Measurements from ENCODE around the gene ENPP6. TPM values are rescaled to one million over a fixed set of nuclear protein-coding genes. Genes with fewer than 3 reads are reported as not detected.

The ENPP6 gene
- total and polyA plus RNA-seq, 2 of the 13 experiments (the other 11 are each of a cell fraction or from before 2014, with no cell fraction given), result not detected

DNA sequence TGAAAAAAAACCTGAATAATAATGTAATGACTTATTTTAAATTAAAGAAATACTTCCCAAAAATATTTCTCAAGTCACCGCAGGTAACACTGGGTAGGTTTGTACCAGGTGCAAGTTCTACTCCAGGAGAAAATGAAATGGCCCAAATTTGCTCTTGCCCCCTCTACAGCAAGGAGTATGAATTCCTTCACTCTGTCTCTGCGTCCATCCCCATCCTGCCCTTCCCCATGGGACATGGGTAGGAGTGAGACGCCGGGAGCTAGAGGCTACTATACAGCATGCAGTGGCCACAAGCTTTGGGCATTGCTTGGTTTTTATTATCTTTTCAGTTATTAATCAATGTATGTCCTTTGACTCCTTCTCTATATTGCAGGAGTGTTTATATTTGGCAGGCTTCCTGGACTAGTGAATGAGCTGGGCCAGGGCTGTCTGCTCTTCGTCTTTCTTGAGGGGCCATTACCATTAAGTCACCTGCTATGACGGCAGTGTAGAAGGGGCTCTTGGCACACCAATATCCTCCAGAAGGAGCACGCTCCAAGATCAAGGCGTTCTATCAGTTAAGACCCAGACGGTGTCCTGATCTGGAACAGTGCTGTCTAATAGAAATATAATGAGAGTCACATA is 149.6 kb downstream of the ENPP6 start:
- ATAC-seq (no peak), DNase-seq (ENCODE audit: low spot score) (no peak), FAIRE-seq (no peak)
- H3K4me1 ChIP-seq (ENCODE audit: insufficient read depth, low read length), result peaks cover 30% of the 10 kb centered on the region
- no TSS peak for BruUV-seq (replicated peaks)
- no peak overlapping the region for H3K4me3 ChIP-seq (replicated peaks in 1 of 3; ENCODE audit: insufficient read depth in 1 of 3, low read depth in 2 of 3, low read length in 3 of 3)
- H4K20me1 ChIP-seq (ENCODE audit: insufficient read depth, low read length), result no peaks in the 10 kb centered on the region
- in situ Hi-C loops (cut with HindIII; ENCODE audit: extremely low pct_ligation_motif_present, low pct_unique_long_range_greater_than_20kb) (no loop called here), intact Hi-C loops (cut with micrococcal nuclease; ENCODE audit: unreplicated experiment) (no loop called here)
- H3K4me2 ChIP-seq (ENCODE audit: low read depth, low read length), result no peak overlapping the region
- POLR2A ChIA-PET, result no interaction called here
- H3K9me3 ChIP-seq (ENCODE audit: low read length), result no peaks in the 10 kb centered on the region; the same call in 1 of the 2 replicates
- H3K27me3 ChIP-seq (ENCODE audit: control insufficient read depth in 1 of 2, insufficient read depth in 2 of 2, low read length in 2 of 2), result no peaks in the 10 kb centered on the region
- H3K79me2 ChIP-seq (ENCODE audit: insufficient read depth, low read length), result no peaks in the 10 kb centered on the region
- 62% methylated on average over 9 of the region's 9 CpGs for WGBS (ENCODE audit: low lambda C conversion rate)
- H3K36me3 ChIP-seq (replicated peaks in 1 of 2; ENCODE audit: control insufficient read depth in 1 of 2, insufficient read depth in 2 of 2, low read length in 2 of 2), result no peaks in the 10 kb centered on the region
- TF ChIP-seq ZNF484 (CRISPR knock-in tag; IDR thresholded peaks at IDR 0.05; ENCODE audit: borderline replicate concordance, low read depth), result no peak
- TF ChIP-seq CHD4 (IDR thresholded peaks at IDR 0.05; ENCODE audit: borderline replicate concordance, low read length), result no peak
- no peak for TF ChIP-seq NCOA2 (CRISPR knock-in tag; IDR thresholded peaks at IDR 0.05)
- TF ChIP-seq PLRG1 (conservative IDR thresholded peaks at IDR 0.05), result no peak
- no peak for TF ChIP-seq CREM (IDR thresholded peaks at IDR 0.05)
- no peak for TF ChIP-seq CREM (CRISPR knock-in tag; IDR thresholded peaks at IDR 0.05)
- H3K27ac ChIP-seq (ENCODE audit: extremely low read length, insufficient read depth, low read length), result no peak overlapping the region
- CTCF ChIA-PET (ENCODE audit: low intra/inter-chr PET ratio, low total read pairs), result no interaction called here
- no peak overlapping the region for H3K9ac ChIP-seq (ENCODE audit: insufficient read depth, low read depth, low read length)
- H2AFZ ChIP-seq (ENCODE audit: low read length), result no peak overlapping the region

DNA sequence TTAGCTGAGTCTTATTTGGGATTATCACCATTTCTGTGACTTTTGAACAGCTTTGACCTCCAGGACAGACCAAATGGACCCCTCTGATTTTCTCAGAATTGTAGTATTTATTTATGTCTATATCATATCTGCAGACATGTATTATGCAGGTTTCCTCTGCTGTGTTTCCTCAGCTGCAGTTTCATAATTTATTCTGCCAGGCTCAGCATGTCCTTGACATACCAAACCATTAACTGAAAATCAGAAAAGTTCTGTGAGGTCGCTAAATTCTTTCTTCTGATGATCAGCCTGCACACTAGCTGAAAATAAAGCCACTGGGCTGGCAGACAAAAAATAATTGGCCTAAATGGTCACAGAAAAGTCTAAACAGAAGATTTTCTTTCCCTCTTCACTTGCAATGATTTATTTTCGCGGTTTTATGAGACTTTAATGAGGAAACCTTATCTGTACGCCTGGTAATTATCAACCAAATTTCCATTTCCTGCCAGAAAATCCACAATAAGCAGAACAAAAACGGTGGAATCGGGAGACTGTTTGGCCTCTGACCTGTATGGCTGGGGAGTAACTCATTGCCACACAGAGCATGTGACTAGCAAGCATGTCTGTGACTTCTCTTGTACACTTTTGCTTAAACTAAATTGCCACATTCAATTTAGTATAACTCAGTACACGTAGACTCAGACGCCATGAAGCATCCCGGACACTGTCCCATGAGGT is 150.9 kb downstream of the ENPP6 start:
- Histone ChIP-seq H3K4me1 (ENCODE audit: insufficient read depth, low read length) (peaks cover 30% of the 10 kb centered on the region), H3K4me3 (replicated peaks in 1 of 3; ENCODE audit: insufficient read depth in 1 of 3, low read depth in 2 of 3, low read length in 3 of 3) (no peak overlapping the region), H3K27me3 (ENCODE audit: control insufficient read depth in 1 of 2, insufficient read depth in 2 of 2, low read length in 2 of 2) (no peaks in the 10 kb centered on the region; a peak in 1 of 5 replicates), H2AFZ (ENCODE audit: low read length) (no peak overlapping the region), H3K9me3 (ENCODE audit: low read length) (no peaks in the 10 kb centered on the region), H3K4me2 (ENCODE audit: low read depth, low read length) (peak overlapping the region; percentile 39), H3K79me2 (ENCODE audit: insufficient read depth, low read length) (no peaks in the 10 kb centered on the region), H3K9ac (ENCODE audit: insufficient read depth, low read depth, low read length) (no peak overlapping the region), H3K27ac (ENCODE audit: extremely low read length, insufficient read depth, low read length) (no peak overlapping the region), H3K36me3 (replicated peaks in 1 of 2; ENCODE audit: control insufficient read depth in 1 of 2, insufficient read depth in 2 of 2, low read length in 2 of 2) (no peaks in the 10 kb centered on the region), H4K20me1 (ENCODE audit: insufficient read depth, low read length) (no peaks in the 10 kb centered on the region)
- no TSS peak for BruUV-seq (replicated peaks)
- FAIRE-seq (no peak), ATAC-seq (peak; percentile 51), DNase-seq (ENCODE audit: low spot score) (no peak)
- TF ChIP-seq, protein P1, sequence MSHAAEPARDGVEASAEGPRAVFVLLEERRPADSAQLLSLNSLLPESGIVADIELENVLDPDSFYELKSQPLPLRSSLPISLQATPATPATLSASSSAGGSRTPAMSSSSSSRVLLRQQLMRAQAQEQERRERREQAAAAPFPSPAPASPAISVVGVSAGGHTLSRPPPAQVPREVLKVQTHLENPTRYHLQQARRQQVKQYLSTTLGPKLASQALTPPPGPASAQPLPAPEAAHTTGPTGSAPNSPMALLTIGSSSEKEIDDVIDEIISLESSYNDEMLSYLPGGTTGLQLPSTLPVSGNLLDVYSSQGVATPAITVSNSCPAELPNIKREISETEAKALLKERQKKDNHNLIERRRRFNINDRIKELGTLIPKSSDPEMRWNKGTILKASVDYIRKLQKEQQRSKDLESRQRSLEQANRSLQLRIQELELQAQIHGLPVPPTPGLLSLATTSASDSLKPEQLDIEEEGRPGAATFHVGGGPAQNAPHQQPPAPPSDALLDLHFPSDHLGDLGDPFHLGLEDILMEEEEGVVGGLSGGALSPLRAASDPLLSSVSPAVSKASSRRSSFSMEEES (CRISPR knock-in tag; IDR thresholded peaks at IDR 0.05), result peak; percentile 27; the same call in 1 of the 2 replicates
- TF ChIP-seq SAFB2 (CRISPR knock-in tag; IDR thresholded peaks at IDR 0.05; ENCODE audit: borderline replicate concordance, low read depth), result no peak
- peak; percentile 31; the same call in 1 of the 2 replicates for TF ChIP-seq NR2F6 (IDR thresholded peaks at IDR 0.05)
- TF ChIP-seq NR2F6 (CRISPR knock-in tag; IDR thresholded peaks at IDR 0.05), result no peak
- POLR2A ChIA-PET, result interaction anchor here (1.4 kb wide), 1 partner anchor 38 kb away, joined by 5 read pairs; no protein-coding TSS in a partner anchor
- in situ Hi-C loops (cut with HindIII; ENCODE audit: extremely low pct_ligation_motif_present, low pct_unique_long_range_greater_than_20kb), result no loop called here
- CTCF ChIA-PET (ENCODE audit: low intra/inter-chr PET ratio, low total read pairs), result no interaction called here
- intact Hi-C loops (cut with micrococcal nuclease; ENCODE audit: unreplicated experiment), result no loop called here
- 12% methylated on average over 9 of the region's 9 CpGs for WGBS (ENCODE audit: low lambda C conversion rate)

Data from HepG2 (cell line).